Astrocyte (in vitro differentiated cells and primary cell): ENCODE measurements around the gene SKA2. TPM values are rescaled to one million over a fixed set of nuclear protein-coding genes. Genes with fewer than 3 reads are reported as not detected.

Experiments used
- DNase-seq: peaks from one replicate; pipeline ENCODE4 v3.0.0-alpha.2; 2010; ENCODE audit warnings: low read depth
- FAIRE-seq: peaks from 2 replicates; lab custom pipeline; 2011; peaks lifted over from hg19 to GRCh38; lab: Jason Lieb, UNC
- H2AFZ ChIP-seq: 2 replicates; pipeline ENCODE4 v1.6.0; 2012; ENCODE audit warnings: low read depth, low read length, inconsistent platforms
- H3K27ac ChIP-seq: 2 replicates; pipeline ENCODE4 v1.5.1; 2011; ENCODE audit warnings: low read depth, low read length, inconsistent platforms
- H3K27me3 ChIP-seq: 2 replicates; pipeline ENCODE4 v1.6.0; 2011; ENCODE audit warnings: low read length, inconsistent platforms; ENCODE audit not compliant: insufficient read depth
- H3K36me3 ChIP-seq: 2 replicates; pipeline ENCODE4 v1.5.1; 2011; ENCODE audit warnings: low read length, inconsistent platforms; ENCODE audit not compliant: insufficient read depth
- H3K4me1 ChIP-seq: 2 replicates; pipeline ENCODE4 v1.5.1; 2011; ENCODE audit warnings: low read length, inconsistent platforms; ENCODE audit not compliant: insufficient read depth
- H3K4me2 ChIP-seq: 2 replicates; pipeline ENCODE4 v1.6.0; 2012; ENCODE audit warnings: low read length, inconsistent platforms
- H3K4me3 ChIP-seq: 2 replicates; pipeline ENCODE4 v1.5.1; 2011; ENCODE audit warnings: low read depth, mild to moderate bottlenecking, low read length, inconsistent platforms; ENCODE audit not compliant: insufficient read depth
- H3K79me2 ChIP-seq: 2 replicates; pipeline ENCODE4 v1.6.0; 2012; ENCODE audit warnings: mild to moderate bottlenecking, low read length, inconsistent platforms; ENCODE audit not compliant: insufficient read depth
- H3K9ac ChIP-seq: 2 replicates; pipeline ENCODE4 v1.6.0; 2012; ENCODE audit warnings: mild to moderate bottlenecking, low read length, inconsistent platforms
- H3K9me3 ChIP-seq: 2 replicates; pipeline ENCODE4 v1.5.1; 2012; ENCODE audit warnings: low read depth, mild to moderate bottlenecking, low read length, inconsistent platforms; ENCODE audit not compliant: insufficient read depth
- H4K20me1 ChIP-seq: 2 replicates; pipeline ENCODE4 v1.6.0; 2012; ENCODE audit warnings: low read length, inconsistent platforms; ENCODE audit not compliant: insufficient read depth
- H3K27ac Mint-ChIP-seq: one replicate; pipeline ENCODE4 v1.8.0; 2021; ENCODE audit warnings: mild to moderate bottlenecking, mixed read lengths; ENCODE audit not compliant: unreplicated experiment
- H3K27me3 Mint-ChIP-seq: one replicate; pipeline ENCODE4 v1.8.0; 2021; ENCODE audit warnings: low read depth, mixed read lengths; ENCODE audit not compliant: unreplicated experiment
- H3K36me3 Mint-ChIP-seq: one replicate; pipeline ENCODE4 v1.8.0; 2021; ENCODE audit warnings: low read depth, mixed read lengths; ENCODE audit not compliant: unreplicated experiment
- H3K4me1 Mint-ChIP-seq: one replicate; pipeline ENCODE4 v1.8.0; 2021; ENCODE audit warnings: low read depth, mixed read lengths; ENCODE audit not compliant: unreplicated experiment
- H3K4me3 Mint-ChIP-seq: one replicate; pipeline ENCODE4 v1.8.0; 2021; ENCODE audit warnings: mild to moderate bottlenecking, moderate library complexity, mixed read lengths; ENCODE audit not compliant: unreplicated experiment
- H3K9me3 Mint-ChIP-seq: one replicate; pipeline ENCODE4 v1.8.0; 2021; ENCODE audit warnings: mild to moderate bottlenecking, mixed read lengths; ENCODE audit not compliant: unreplicated experiment
- CTCF ChIP-seq: IDR thresholded peaks from 2 replicates; pipeline ENCODE4 v1.5.1; 2011; ENCODE audit warnings: low read depth, mild to moderate bottlenecking, inconsistent platforms, low read length, moderate library complexity; ENCODE audit not compliant: insufficient read depth
- EZH2 ChIP-seq: IDR thresholded peaks from 2 replicates; pipeline ENCODE4 v1.6.1; 2012; ENCODE audit warnings: mild to moderate bottlenecking, low read length, inconsistent platforms; ENCODE audit not compliant: insufficient read depth
- total RNA-seq: library from RNA; stranded (reverse); gene quantifications from 2 replicates; pipeline ENCODE4 v1.2.1, GENCODE V29; 2021

SKA2 gene
- total RNA-seq, 1 donor from 2014 or later, result 42.6 TPM

DNA sequence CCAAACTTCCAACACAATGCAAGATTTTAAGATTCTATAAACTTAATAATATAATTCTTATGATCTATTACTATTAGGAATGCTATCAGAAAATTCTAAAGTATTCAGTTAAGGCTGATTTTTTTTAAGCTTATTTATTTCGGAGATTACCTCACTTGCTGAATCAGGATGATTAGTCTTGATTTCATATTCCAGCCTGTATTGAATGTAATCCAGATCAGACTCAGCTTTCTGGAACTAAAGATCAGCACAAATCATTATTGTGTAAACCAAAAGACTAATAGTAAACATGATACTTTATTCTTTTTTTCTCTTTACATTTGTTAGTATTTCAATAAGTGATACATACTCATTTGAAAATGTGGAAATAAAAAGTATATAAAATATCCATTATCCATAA, 23.9 kb downstream of the SKA2 start:
- no peaks in the 10 kb centered on the region for H3K27me3 ChIP-seq
- Mint-ChIP-seq H3K36me3 (no peaks in the 10 kb centered on the region), H3K4me1 (no peaks in the 10 kb centered on the region), H3K4me3 (no peak overlapping the region), H3K27me3 (no peaks in the 10 kb centered on the region), H3K27ac (no peak overlapping the region), H3K9me3 (no peaks in the 10 kb centered on the region)
- DNase-seq (no peak), FAIRE-seq (no peak)
- H2AFZ ChIP-seq, result no peak overlapping the region
- H3K27ac ChIP-seq, result no peak overlapping the region
- H3K4me3 ChIP-seq, result no peak overlapping the region
- no peaks in the 10 kb centered on the region for H3K4me1 ChIP-seq
- H3K9me3 ChIP-seq, result no peaks in the 10 kb centered on the region
- H3K79me2 ChIP-seq, result peaks cover 75% of the 10 kb centered on the region
- no peak for TF ChIP-seq EZH2
- no peak for TF ChIP-seq CTCF
- peaks cover 15% of the 10 kb centered on the region for H4K20me1 ChIP-seq
- no peak overlapping the region for H3K9ac ChIP-seq
- no peak overlapping the region for H3K4me2 ChIP-seq
- no peaks in the 10 kb centered on the region for H3K36me3 ChIP-seq

GRCh38 chr17:59129814-59130213, 25.2 kb downstream of the SKA2 start:
- Mint-ChIP-seq H3K4me3 (no peak overlapping the region), H3K27me3 (no peaks in the 10 kb centered on the region), H3K27ac (no peak overlapping the region), H3K9me3 (no peaks in the 10 kb centered on the region), H3K4me1 (no peaks in the 10 kb centered on the region), H3K36me3 (no peaks in the 10 kb centered on the region)
- H4K20me1 ChIP-seq, result peaks cover 10% of the 10 kb centered on the region
- no peaks in the 10 kb centered on the region for H3K27me3 ChIP-seq
- no peaks in the 10 kb centered on the region for H3K36me3 ChIP-seq
- no peak overlapping the region for H3K4me2 ChIP-seq
- H3K79me2 ChIP-seq, result peaks cover 72% of the 10 kb centered on the region
- H3K27ac ChIP-seq, result no peak overlapping the region
- H3K9ac ChIP-seq, result no peak overlapping the region
- FAIRE-seq (no peak), DNase-seq (no peak)
- no peak for TF ChIP-seq EZH2
- TF ChIP-seq CTCF, result no peak
- no peak overlapping the region for H3K4me3 ChIP-seq
- H2AFZ ChIP-seq, result no peak overlapping the region
- no peaks in the 10 kb centered on the region for H3K4me1 ChIP-seq
- H3K9me3 ChIP-seq, result no peaks in the 10 kb centered on the region

GRCh38 chr17:59126809-59127417, 28.1 kb downstream of the SKA2 start:
- H3K9me3 Mint-ChIP-seq, result no peaks in the 10 kb centered on the region
- peaks cover 70% of the 10 kb centered on the region for H3K79me2 ChIP-seq
- no peaks in the 10 kb centered on the region for H3K27me3 ChIP-seq
- no peaks in the 10 kb centered on the region for H3K4me1 ChIP-seq
- peaks cover 4% of the 10 kb centered on the region for H3K36me3 ChIP-seq
- H2AFZ ChIP-seq, result no peak overlapping the region
- peaks cover 2% of the 10 kb centered on the region for H3K36me3 Mint-ChIP-seq
- FAIRE-seq, result no peak
- peaks cover 8% of the 10 kb centered on the region for H4K20me1 ChIP-seq
- no peak overlapping the region for H3K4me3 Mint-ChIP-seq
- no peak overlapping the region for H3K27ac ChIP-seq
- TF ChIP-seq EZH2 (no peak), CTCF (no peak)
- H3K9me3 ChIP-seq, result no peaks in the 10 kb centered on the region
- no peak overlapping the region for H3K4me3 ChIP-seq
- no peak overlapping the region for H3K4me2 ChIP-seq
- H3K27ac Mint-ChIP-seq, result no peak overlapping the region
- no peak for DNase-seq
- no peak overlapping the region for H3K9ac ChIP-seq
- no peaks in the 10 kb centered on the region for H3K4me1 Mint-ChIP-seq
- H3K27me3 Mint-ChIP-seq, result no peaks in the 10 kb centered on the region
